CD14-positive monocyte (primary cell): ENCODE data around the gene CTCF. TPM values are rescaled to one million over a fixed set of nuclear protein-coding genes. Genes with fewer than 3 reads are reported as not detected.

Experiments used
- DNase-seq, 3 donors: peaks; one replicate each; pipeline ENCODE4 v3.0.0-alpha.2; 2011 to 2022
- H2AFZ ChIP-seq: 2 replicates; pipeline ENCODE4 v1.6.0; 2012; ENCODE audit warnings: mild to moderate bottlenecking, low read depth, low read length, inconsistent platforms; ENCODE audit not compliant: insufficient read depth, poor library complexity, severe bottlenecking
- H3K27ac ChIP-seq, 2 donors: 1 replicate in 1 of 2; 2 replicates in 1 of 2; pipeline ENCODE4 v1.5.1; 2012 to 2013; ENCODE audit warnings: low read length in 2 of 2, control low read depth in 1 of 2, inconsistent platforms in 1 of 2, low read depth in 1 of 2, mild to moderate bottlenecking in 1 of 2
- H3K27me3 ChIP-seq, 2 donors: one replicate each; pipeline versions ENCODE4 v1.6.0 to v1.6.1; 2011 to 2013; ENCODE audit warnings: low read length in 2 of 2; ENCODE audit not compliant: control insufficient read depth in 2 of 2, insufficient read depth in 2 of 2
- H3K36me3 ChIP-seq, 2 donors: replicated peaks in 1 of 2; 1 replicate in 1 of 2; 2 replicates in 1 of 2; pipeline versions ENCODE4 v1.5.1 to v1.6.1; 2012 to 2013; ENCODE audit warnings: low read length in 2 of 2, control low read depth in 1 of 2, inconsistent platforms in 1 of 2, mild to moderate bottlenecking in 1 of 2; ENCODE audit not compliant: insufficient read depth in 2 of 2, control insufficient read depth in 1 of 2
- H3K4me1 ChIP-seq, 2 donors: 1 replicate in 1 of 2; 2 replicates in 1 of 2; pipeline versions ENCODE4 v1.5.1 to v1.6.1; 2012 to 2013; ENCODE audit warnings: low read length in 2 of 2, control low read depth in 1 of 2, inconsistent platforms in 1 of 2, mild to moderate bottlenecking in 1 of 2, moderate library complexity in 1 of 2; ENCODE audit not compliant: insufficient read depth in 2 of 2, control insufficient read depth in 1 of 2
- H3K4me2 ChIP-seq: replicated peaks from 2 replicates; pipeline ENCODE3; 2012; ENCODE audit warnings: low read length, moderate library complexity, mild to moderate bottlenecking; ENCODE audit not compliant: poor library complexity, severe bottlenecking; ENCODE audit errors: extremely low read depth
- H3K4me3 ChIP-seq, 3 experiments: fragments of 200-600 bp in 1 of 3; sonication (generic) in 1 of 3; replicated peaks in 1 of 3; 1 replicate in 2 of 3; 2 replicates in 1 of 3; pipeline ENCODE4 v1.5.1; 2011 to 2013; ENCODE audit warnings: low read length in 3 of 3, mild to moderate bottlenecking in 3 of 3, control low read depth in 2 of 3, low read depth in 2 of 3, inconsistent platforms in 1 of 3, moderate library complexity in 1 of 3
- H3K79me2 ChIP-seq: 2 replicates; pipeline ENCODE4 v1.6.0; 2012; ENCODE audit warnings: mild to moderate bottlenecking, control low read depth, inconsistent platforms, low read length, moderate library complexity; ENCODE audit not compliant: insufficient read depth
- H3K9ac ChIP-seq: 2 replicates; pipeline ENCODE4 v1.6.0; 2017; ENCODE audit warnings: low read length, mild to moderate bottlenecking; ENCODE audit not compliant: insufficient read depth, poor library complexity, severe bottlenecking
- H3K9me3 ChIP-seq, 2 donors: replicated peaks in 1 of 2; 1 replicate in 1 of 2; 2 replicates in 1 of 2; pipeline versions ENCODE4 v1.5.1 to v1.6.1; 2012 to 2013; ENCODE audit warnings: low read length in 2 of 2, control low read depth in 1 of 2; ENCODE audit not compliant: control insufficient read depth in 1 of 2, insufficient read depth in 1 of 2
- H4K20me1 ChIP-seq: 2 replicates; pipeline ENCODE4 v1.6.0; 2012; ENCODE audit warnings: mild to moderate bottlenecking, low read length, control low read depth, moderate library complexity; ENCODE audit not compliant: insufficient read depth
- H3K27ac Mint-ChIP-seq, 7 donors: one replicate each; pipeline ENCODE4 v1.8.0; 2020; ENCODE audit warnings: mild to moderate bottlenecking in 7 of 7, mixed read lengths in 7 of 7, moderate library complexity in 6 of 7, inconsistent platforms in 2 of 7
- H3K27me3 Mint-ChIP-seq, 3 donors: one replicate each; pipeline ENCODE4 v1.8.0; 2021 to 2022; ENCODE audit warnings: low read depth in 3 of 3, mild to moderate bottlenecking in 3 of 3, mixed read lengths in 3 of 3, moderate library complexity in 3 of 3, inconsistent platforms in 1 of 3
- H3K36me3 Mint-ChIP-seq, 2 donors: one replicate each; pipeline ENCODE4 v1.8.0; 2020; ENCODE audit warnings: mixed read lengths in 2 of 2, inconsistent platforms in 1 of 2, mild to moderate bottlenecking in 1 of 2
- H3K4me1 Mint-ChIP-seq: one replicate; pipeline ENCODE4 v1.8.0; 2020; ENCODE audit warnings: mild to moderate bottlenecking, mixed read lengths
- H3K4me3 Mint-ChIP-seq, 2 donors: one replicate each; pipeline ENCODE4 v1.8.0; 2020; ENCODE audit warnings: mild to moderate bottlenecking in 2 of 2, mixed read lengths in 2 of 2, moderate library complexity in 1 of 2
- H3K9me3 Mint-ChIP-seq, 7 donors: one replicate each; pipeline ENCODE4 v1.8.0; 2020 to 2022; ENCODE audit warnings: mixed read lengths in 7 of 7, mild to moderate bottlenecking in 6 of 7, moderate library complexity in 6 of 7, inconsistent platforms in 2 of 7
- CTCF ChIP-seq: fragments of 200-600 bp; IDR thresholded peaks from one replicate; pipeline ENCODE4 v1.8.0; 2022; ENCODE audit warnings: antibody characterized with exemption, mild to moderate bottlenecking
- WGBS: methylation state at CpG from one replicate; pipeline ENCODE4 v1.1.5; 2013; ENCODE audit warnings: missing lambda C conversion rate; ENCODE audit not compliant: insufficient coverage; 5-methylcytosine and 5-hydroxymethylcytosine counted together
- intact Hi-C, 2 donors: fragments of 100-400 bp; cut with micrococcal nuclease; formaldehyde crosslinking; loops; one replicate each; pipeline versions ENCODE4 v1.15.0 to v1.15.1; 2023
- polyA plus RNA-seq, 3 donors: library from polyadenylated mRNA; depleted of rRNA in 1 of 3; unstranded in 2 of 3; stranded (reverse) in 1 of 3; fragments of 300-500 nt in 2 of 3; fragments of >200 nt in 1 of 3; fragmentation: Illumina TruSeq in 2 of 3; gene quantifications; 1 replicate in 2 of 3; 2 replicates in 1 of 3; pipeline ENCODE4 v1.2.3, GENCODE V29; 2012 to 2021

The CTCF gene
- polyA plus RNA-seq, 3 donors: 8.4 to 29.9 (median 17.7) TPM

DNA sequence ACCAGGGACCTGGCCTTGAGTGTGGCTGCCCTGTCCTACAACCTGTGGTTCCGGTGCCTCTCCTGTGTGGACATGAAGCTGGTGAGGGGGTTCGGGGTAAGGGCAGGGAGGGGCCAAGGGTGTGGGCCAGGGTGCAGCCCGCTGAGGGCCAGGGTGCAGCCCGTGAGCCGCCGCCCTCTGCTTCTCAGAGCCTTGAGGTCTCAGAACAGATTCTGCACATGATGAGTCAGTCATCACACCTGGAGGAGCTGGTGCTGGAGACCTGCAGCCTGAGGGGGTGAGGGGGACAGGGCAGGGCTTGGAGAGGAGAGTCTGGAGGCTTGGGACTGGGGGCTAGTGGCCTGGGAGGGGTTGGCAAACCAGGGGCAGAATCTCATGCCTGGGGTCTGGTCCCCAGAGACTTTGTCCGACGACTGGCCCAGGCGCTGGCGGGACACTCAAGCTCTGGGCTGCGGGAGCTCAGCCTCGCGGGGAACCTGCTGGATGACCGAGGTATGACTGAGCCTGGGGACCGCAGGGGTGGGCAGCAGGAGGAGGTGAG is 84.9 kb downstream of the CTCF start:
- H3K4me2 ChIP-seq: no peak overlapping the region
- intact Hi-C loops: no loop called here
- H3K4me3 Mint-ChIP-seq: no peak overlapping the region
- peaks cover 5% of the 10 kb centered on the region for H3K4me1 Mint-ChIP-seq
- H3K4me1 ChIP-seq: peaks cover 5 to 10% of the 10 kb centered on the region in 2 donors
- no peak overlapping the region for H3K27ac Mint-ChIP-seq
- H3K27ac ChIP-seq: no peak overlapping the region
- no peak for TF ChIP-seq CTCF
- peak in 1 of 3 donors; percentile 3 for DNase-seq
- H3K79me2 ChIP-seq: no peaks in the 10 kb centered on the region
- H3K9ac ChIP-seq: no peak overlapping the region
- 96% methylated on average over 15 of the region's 15 CpGs for WGBS
- peaks cover 2 to 19% of the 10 kb centered on the region in 2 donors for H3K27me3 ChIP-seq
- H3K27me3 Mint-ChIP-seq: peaks cover 12 to 24% (median 20%) of the 10 kb centered on the region in 3 donors
- H3K9me3 Mint-ChIP-seq: peaks cover 0 to 2% (median 0%) of the 10 kb centered on the region in 7 donors
- H3K9me3 ChIP-seq: no peaks in the 10 kb centered on the region
- H2AFZ ChIP-seq: no peak overlapping the region
- H3K36me3 ChIP-seq: no peaks in the 10 kb centered on the region
- no peak overlapping the region for H3K4me3 ChIP-seq
- H4K20me1 ChIP-seq: no peaks in the 10 kb centered on the region
- no peaks in the 10 kb centered on the region for H3K36me3 Mint-ChIP-seq

- TF ChIP-seq CTCF: no peak
- peaks cover 0 to 2% (median 0%) of the 10 kb centered on the region in 7 donors for H3K9me3 Mint-ChIP-seq
- intact Hi-C loops: no loop called here
- Histone ChIP-seq H2AFZ (no peak overlapping the region), H3K27me3 (peaks cover 2 to 19% of the 10 kb centered on the region in 2 donors), H3K27ac (no peak overlapping the region), H3K9ac (no peak overlapping the region), H3K79me2 (no peaks in the 10 kb centered on the region), H3K4me2 (no peak overlapping the region), H3K9me3 (no peaks in the 10 kb centered on the region), H4K20me1 (no peaks in the 10 kb centered on the region), H3K4me1 (peaks cover 5 to 10% of the 10 kb centered on the region in 2 donors), H3K4me3 (no peak overlapping the region), H3K36me3 (no peaks in the 10 kb centered on the region)
- WGBS: no CpG with 5 or more reads among the region's 13 CpGs
- H3K27ac Mint-ChIP-seq: no peak overlapping the region
- H3K4me1 Mint-ChIP-seq: peaks cover 5% of the 10 kb centered on the region
- no peak overlapping the region for H3K4me3 Mint-ChIP-seq
- DNase-seq: no peak
- H3K36me3 Mint-ChIP-seq: no peaks in the 10 kb centered on the region
- peaks cover 14 to 24% (median 20%) of the 10 kb centered on the region in 3 donors for H3K27me3 Mint-ChIP-seq
Measured at GRCh38 chr16:67647681-67648080, 85.4 kb downstream of the CTCF start.
